PC-3 (cell line): ENCODE measurements around the gene IPO8. TPM values are rescaled to one million over a fixed set of nuclear protein-coding genes. Genes with fewer than 3 reads are reported as not detected.

Experiments used
- ATAC-seq: fragments of 200-7000 bp; cut with Tn5 transposase; 2 replicates; pipeline ENCODE4 v1.9.1; 2020; ENCODE audit warnings: mild to moderate bottlenecking, moderate library complexity
- BruUV-seq: library from RNA; stranded (reverse); fragments of 400-500 nt; replicated peaks from 2 replicates; lab custom pipeline; 2021; lab: Mats Ljungman, UMichigan
- CTCF ChIA-PET: fragments of 300-600 bp; sonication (Branson Sonifier 250); formaldehyde crosslinking; loops from one replicate; lab custom pipeline; 2022; ENCODE audit warnings: antibody characterized with exemption; lab: Charles Lee
- POLR2A ChIA-PET: fragments of 300-600 bp; sonication (Branson Sonifier 250); formaldehyde crosslinking; loops from one replicate; lab custom pipeline; 2022; ENCODE audit warnings: antibody characterized with exemption; ENCODE audit not compliant: unreplicated experiment; lab: Charles Lee
- DNase-seq: peaks from one replicate; pipeline ENCODE4 v3.0.0-alpha.2; 2015
- H2AFZ ChIP-seq: fragments of 300-600 bp; sonication (generic); 2 replicates; pipeline ENCODE4 v1.6.0; 2016; ENCODE audit warnings: antibody characterized with exemption, low read length
- H3F3A ChIP-seq: fragments of 300-600 bp; sonication (generic); one replicate; pipeline ENCODE4 v1.6.0; 2017; ENCODE audit warnings: antibody characterized with exemption, low read length, control low read depth, mild to moderate bottlenecking; ENCODE audit not compliant: unreplicated experiment
- H3K27ac ChIP-seq: fragments of 300-600 bp; sonication (generic); 2 replicates; pipeline ENCODE4 v1.5.1; 2016; ENCODE audit warnings: mild to moderate bottlenecking, low read length
- H3K27me3 ChIP-seq: fragments of 300-600 bp; sonication (generic); 2 replicates; pipeline ENCODE4 v1.6.1; 2016; ENCODE audit warnings: low read length, mixed read lengths
- H3K36me3 ChIP-seq: fragments of 300-600 bp; sonication (generic); 2 replicates; pipeline ENCODE4 v1.6.1; 2016; ENCODE audit warnings: low read depth, mixed run types, low read length, mixed read lengths
- H3K4me1 ChIP-seq: fragments of 300-600 bp; sonication (generic); 2 replicates; pipeline ENCODE4 v1.5.1; 2016; ENCODE audit warnings: low read length; ENCODE audit not compliant: insufficient read depth
- H3K4me2 ChIP-seq: fragments of 300-600 bp; sonication (generic); 2 replicates; pipeline ENCODE4 v1.6.0; 2016; ENCODE audit warnings: low read length
- H3K4me3 ChIP-seq: fragments of 300-600 bp; sonication (generic); 2 replicates; pipeline ENCODE4 v1.5.1; 2016; ENCODE audit warnings: mild to moderate bottlenecking, low read length, mixed read lengths
- H3K79me2 ChIP-seq: fragments of 300-600 bp; sonication (generic); 2 replicates; pipeline ENCODE4 v1.6.1; 2017; ENCODE audit warnings: low read length, mixed read lengths
- H3K9ac ChIP-seq: fragments of 300-600 bp; sonication (generic); 2 replicates; pipeline ENCODE4 v1.6.0; 2016; ENCODE audit warnings: mild to moderate bottlenecking, low read length
- H3K9me2 ChIP-seq: fragments of 300-600 bp; sonication (generic); replicated peaks from 2 replicates; pipeline ENCODE4 v1.6.1; 2016; ENCODE audit warnings: mixed run types, low read length, mixed read lengths
- H3K9me3 ChIP-seq: fragments of 300-600 bp; sonication (generic); 2 replicates; pipeline ENCODE4 v1.6.1; 2016; ENCODE audit warnings: low read length, mixed read lengths
- H4K20me1 ChIP-seq: fragments of 300-600 bp; sonication (generic); 2 replicates; pipeline ENCODE4 v1.6.1; 2016; ENCODE audit warnings: low read length, mixed read lengths
- CTCF ChIP-seq: fragments of 300-600 bp; sonication (generic); conservative IDR thresholded peaks from 2 replicates; pipeline ENCODE4 v1.5.1; 2017; ENCODE audit warnings: antibody characterized with exemption, low read depth, mild to moderate bottlenecking, low read length
- EZH2 ChIP-seq: fragments of 300-600 bp; sonication (generic); IDR thresholded peaks from one replicate; pipeline ENCODE4 v1.6.1; 2017; ENCODE audit warnings: antibody characterized with exemption, mild to moderate bottlenecking, low read length; ENCODE audit not compliant: unreplicated experiment
- EZH2phosphoT487 ChIP-seq: fragments of 300-600 bp; sonication (generic); IDR thresholded peaks from 2 replicates; pipeline ENCODE4 v1.6.1; 2018; ENCODE audit warnings: mild to moderate bottlenecking, antibody characterized with exemption, low read length, borderline replicate concordance
- intact Hi-C: fragments of 100-400 bp; cut with micrococcal nuclease; formaldehyde crosslinking; loops from 2 replicates; pipeline ENCODE4 v1.9.0; 2023
- total RNA-seq: library from RNA; depleted of rRNA; stranded (reverse); fragments of >200 nt; gene quantifications from 2 replicates; pipeline ENCODE4 v1.2.3, GENCODE V29; 2014; rRNA removed

Gene IPO8
- total RNA-seq, 1 experiment from 2014 or later = 13.3 TPM

DNA sequence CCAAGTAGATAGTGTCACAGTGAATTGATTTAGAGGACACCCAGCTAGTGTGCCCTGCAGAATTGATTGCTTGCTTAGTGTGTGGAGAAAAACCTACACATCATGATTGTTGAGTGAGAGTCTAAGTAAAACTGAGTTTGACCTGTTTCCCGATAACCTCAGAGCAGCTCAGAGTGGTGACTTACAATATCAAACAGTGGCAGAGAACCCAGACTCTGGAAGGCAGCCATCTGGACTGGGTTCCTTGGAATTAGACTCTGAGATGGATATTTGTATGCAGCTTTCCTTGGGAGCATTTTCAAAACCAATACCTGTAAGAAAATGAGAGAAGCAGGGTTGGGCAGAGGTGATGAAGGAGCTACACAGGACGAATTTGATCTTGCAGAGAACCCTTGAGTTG, 109.8 kb downstream of the IPO8 start:
- Histone ChIP-seq H3K36me3 (no peaks in the 10 kb centered on the region), H2AFZ (no peak overlapping the region), H4K20me1 (no peaks in the 10 kb centered on the region), H3F3A (no peaks in the 10 kb centered on the region), H3K4me2 (no peak overlapping the region), H3K9ac (no peak overlapping the region), H3K9me2 (no peaks in the 10 kb centered on the region), H3K4me3 (no peak overlapping the region), H3K27ac (no peak overlapping the region), H3K27me3 (no peaks in the 10 kb centered on the region), H3K4me1 (no peaks in the 10 kb centered on the region), H3K79me2 (no peaks in the 10 kb centered on the region), H3K9me3 (no peaks in the 10 kb centered on the region)
- ChIA-PET POLR2A (no interaction called here), CTCF (no interaction called here)
- ATAC-seq (no peak), DNase-seq (no peak)
- no peak for TF ChIP-seq EZH2phosphoT487
- no peak for TF ChIP-seq EZH2
- TF ChIP-seq CTCF = no peak
- intact Hi-C loops = no loop called here
- no TSS peak for BruUV-seq

DNA sequence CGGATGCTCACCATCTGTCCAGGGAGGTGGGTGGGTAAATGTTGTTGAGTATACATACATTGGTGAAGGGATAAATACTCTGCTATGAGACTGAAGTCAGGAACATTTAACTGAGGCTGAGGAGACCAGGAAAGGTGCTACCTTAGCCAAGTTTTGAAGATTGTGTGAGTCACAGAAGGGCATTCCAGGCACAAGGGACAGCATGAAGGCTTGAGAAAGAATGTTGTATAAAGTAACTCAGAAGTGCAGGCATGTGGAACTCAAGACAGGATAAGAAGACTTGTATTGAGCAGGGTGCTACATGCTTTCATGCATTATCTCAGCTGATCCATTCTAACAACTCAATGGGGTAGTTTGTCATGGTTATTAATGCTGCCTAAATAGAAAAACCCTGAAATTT, 112.7 kb downstream of the IPO8 start:
- Histone ChIP-seq H3F3A (no peaks in the 10 kb centered on the region), H2AFZ (no peak overlapping the region), H3K27ac (no peak overlapping the region), H3K79me2 (no peaks in the 10 kb centered on the region), H3K4me2 (no peak overlapping the region), H3K36me3 (no peaks in the 10 kb centered on the region), H4K20me1 (no peaks in the 10 kb centered on the region), H3K4me1 (no peaks in the 10 kb centered on the region), H3K9ac (no peak overlapping the region), H3K27me3 (no peaks in the 10 kb centered on the region), H3K9me3 (no peaks in the 10 kb centered on the region), H3K9me2 (no peaks in the 10 kb centered on the region), H3K4me3 (no peak overlapping the region)
- ChIA-PET CTCF (no interaction called here), POLR2A (no interaction called here)
- TF ChIP-seq EZH2 = no peak
- no peak for TF ChIP-seq CTCF
- TF ChIP-seq EZH2phosphoT487 = no peak
- BruUV-seq = no TSS peak
- intact Hi-C loops = no loop called here
- no peak for ATAC-seq
- no peak for DNase-seq

DNA sequence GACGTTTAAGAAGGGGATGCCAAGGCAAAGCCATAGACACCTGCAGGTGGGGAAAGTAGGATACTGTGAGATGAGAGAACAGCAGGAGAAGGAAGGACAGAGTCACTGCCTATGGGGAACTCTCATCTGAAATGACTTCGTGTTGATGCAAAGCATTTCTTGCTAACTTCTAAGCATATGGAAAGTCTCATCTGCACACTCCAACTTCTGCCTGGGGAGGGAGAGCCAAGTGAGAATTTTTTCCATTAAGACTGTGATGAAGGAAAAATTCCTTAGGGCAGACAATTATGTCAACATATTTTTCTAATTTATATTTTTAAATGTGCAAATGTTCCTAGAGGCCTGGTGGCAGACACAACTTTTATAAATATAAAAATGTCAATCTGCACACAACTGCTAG, 115.3 kb downstream of the IPO8 start:
- no peak for ATAC-seq
- TF ChIP-seq EZH2phosphoT487 (no peak), CTCF (no peak), EZH2 (no peak)
- H3K36me3 ChIP-seq = no peaks in the 10 kb centered on the region

More for the DNA sequence above, 115.3 kb downstream of the IPO8 start:
- ChIA-PET POLR2A (no interaction called here), CTCF (no interaction called here)
- no peak overlapping the region for H3K27ac ChIP-seq
- H3K9me3 ChIP-seq = no peaks in the 10 kb centered on the region
- H3K9ac ChIP-seq = no peak overlapping the region
- H3K79me2 ChIP-seq = no peaks in the 10 kb centered on the region
- DNase-seq = no peak
- no peak overlapping the region for H3K4me3 ChIP-seq
- H3K9me2 ChIP-seq = no peaks in the 10 kb centered on the region
- H3K4me1 ChIP-seq = no peaks in the 10 kb centered on the region
- H3F3A ChIP-seq = no peaks in the 10 kb centered on the region
- H3K4me2 ChIP-seq = no peak overlapping the region
- no peak overlapping the region for H2AFZ ChIP-seq
- H3K27me3 ChIP-seq = no peaks in the 10 kb centered on the region
- BruUV-seq = no TSS peak
- intact Hi-C loops = no loop called here
- H4K20me1 ChIP-seq = no peaks in the 10 kb centered on the region

Other genes starting within 250 kb of the IPO8 start
- gene CAPRIN2, start 59.1 kb upstream of the IPO8 start, total RNA-seq = 23.1 and 33.6 TPM in 2 replicates
- gene TSPAN11, start 230.9 kb upstream of the IPO8 start, total RNA-seq = not detected in 2 replicates